HG02884 (cell line): Measurements from ENCODE around the gene AUTS2.

Experiments used
- ATAC-seq: cut with Tn5 transposase; IDR thresholded peaks from one replicate; pipeline ENCODE4 v1.9.1; 2021; ENCODE audit warnings: mild to moderate bottlenecking, moderate library complexity; ENCODE audit not compliant: unreplicated experiment

The AUTS2 gene

DNA sequence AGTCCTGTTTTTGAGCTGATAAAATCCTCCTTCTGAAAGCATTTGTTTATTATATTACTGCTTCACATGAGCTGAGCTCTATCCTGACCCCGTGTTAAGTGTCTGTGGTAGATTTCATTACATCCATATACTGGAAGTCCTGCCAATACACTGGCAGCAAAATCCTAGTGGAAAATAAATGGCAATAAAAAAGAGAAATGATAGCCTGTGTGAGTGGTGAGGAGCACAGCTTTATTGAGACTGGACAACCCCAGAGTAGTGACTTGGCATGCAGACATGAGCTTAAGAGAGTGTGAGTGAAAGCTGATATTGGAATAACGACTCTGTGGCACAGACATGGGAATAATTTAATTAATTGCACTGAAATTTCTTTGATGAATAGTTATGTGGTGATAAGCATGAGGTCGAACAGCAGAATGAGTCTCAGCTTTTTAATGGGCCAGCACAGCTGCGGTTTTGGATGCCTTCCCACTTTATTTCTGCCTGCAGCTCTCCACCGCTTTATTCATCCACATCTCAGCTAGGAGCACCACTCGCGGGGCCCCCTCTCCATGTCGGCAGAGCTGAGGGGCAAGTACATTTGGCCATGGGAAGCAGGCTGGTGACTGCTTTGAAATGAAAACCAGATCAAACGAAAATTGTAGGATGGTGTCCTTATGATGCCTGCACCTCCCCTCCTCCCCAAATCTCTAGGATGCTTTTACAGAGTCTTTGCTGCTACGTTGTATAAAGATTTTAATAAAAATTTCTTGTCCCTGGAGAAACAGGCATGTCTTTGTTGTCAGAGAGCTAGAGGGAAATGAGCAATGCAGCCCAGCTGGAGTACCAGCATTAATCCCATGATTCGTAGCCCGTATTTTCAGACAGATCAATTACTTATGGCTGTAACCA, 494.3 kb downstream of the AUTS2 start:
- ATAC-seq, result no peak

- no peak for ATAC-seq
Measured at GRCh38 chr7:70093205-70093904, 495.1 kb downstream of the AUTS2 start.

GRCh38 chr7:70094831-70095230, 496.6 kb downstream of the AUTS2 start:
- ATAC-seq, result no peak

GRCh38 chr7:70097645-70098044, 499.4 kb downstream of the AUTS2 start:
- ATAC-seq, result no peak

- ATAC-seq, result no peak
Measured at GRCh38 chr7:70098133-70098561, 499.9 kb downstream of the AUTS2 start.

- no peak for ATAC-seq
Measured at GRCh38 chr7:70098905-70099672, 500.8 kb downstream of the AUTS2 start.

DNA sequence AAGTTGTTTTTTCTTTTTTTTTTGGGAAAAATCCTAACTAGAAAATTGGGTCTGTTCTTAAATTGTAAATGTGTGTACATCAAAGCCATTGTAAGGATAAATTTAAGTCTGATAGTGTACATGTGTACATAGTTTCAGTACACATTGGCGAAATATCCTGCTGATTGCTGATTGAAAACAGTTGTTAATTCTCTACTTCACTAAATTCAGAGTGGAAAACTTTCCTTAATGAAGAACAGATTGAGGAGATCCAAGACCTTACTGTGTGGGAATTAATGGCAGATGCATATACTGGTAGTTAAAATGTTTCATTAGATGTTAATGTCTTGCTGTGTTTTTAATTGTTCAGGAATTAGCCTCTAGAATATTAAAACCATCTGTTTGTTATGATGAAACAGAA, 506.0 kb downstream of the AUTS2 start:
- ATAC-seq, result no peak

DNA sequence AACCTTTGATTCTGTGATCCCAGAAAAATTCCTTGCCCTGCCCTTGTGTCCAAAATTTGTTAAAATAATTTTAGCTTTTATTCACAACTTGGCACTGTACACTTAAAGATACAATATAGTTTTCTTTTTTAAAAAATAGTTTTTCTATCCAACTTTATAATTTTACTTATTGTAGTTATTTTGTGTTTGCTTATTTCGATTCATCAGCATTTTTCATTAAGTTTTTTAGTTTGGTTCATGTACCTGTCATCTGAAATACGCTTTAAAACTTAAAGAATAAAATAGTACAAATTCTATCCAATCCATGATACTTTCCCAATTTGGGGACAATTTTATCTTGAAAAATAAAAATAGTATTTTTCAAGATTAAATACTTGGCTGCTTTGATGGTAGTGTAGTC, 514.8 kb downstream of the AUTS2 start:
- no peak for ATAC-seq

- no peak for ATAC-seq
Measured at GRCh38 chr7:70113536-70113935, 515.3 kb downstream of the AUTS2 start.

GRCh38 chr7:70114806-70115205, 516.5 kb downstream of the AUTS2 start:
- no peak for ATAC-seq

DNA sequence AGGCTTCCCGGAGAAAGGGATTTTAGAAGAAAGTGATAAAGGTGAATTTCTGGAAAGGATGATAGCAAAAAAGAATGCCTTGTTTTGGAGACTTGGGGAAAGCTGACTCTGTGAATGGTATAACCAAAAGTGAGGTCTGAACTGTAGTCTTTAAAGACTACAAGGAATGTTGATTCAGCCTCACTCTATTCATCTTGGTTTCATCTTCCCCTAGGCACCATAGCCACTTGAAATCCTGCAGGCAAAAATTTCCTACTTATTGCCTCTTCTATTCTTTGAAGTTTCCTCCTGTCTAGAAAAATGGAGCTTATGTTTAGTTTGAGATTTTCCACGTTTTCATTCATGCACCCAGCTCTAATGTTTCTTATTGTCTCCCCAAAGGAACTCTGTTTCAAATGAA, 518.0 kb downstream of the AUTS2 start:
- no peak for ATAC-seq

DNA sequence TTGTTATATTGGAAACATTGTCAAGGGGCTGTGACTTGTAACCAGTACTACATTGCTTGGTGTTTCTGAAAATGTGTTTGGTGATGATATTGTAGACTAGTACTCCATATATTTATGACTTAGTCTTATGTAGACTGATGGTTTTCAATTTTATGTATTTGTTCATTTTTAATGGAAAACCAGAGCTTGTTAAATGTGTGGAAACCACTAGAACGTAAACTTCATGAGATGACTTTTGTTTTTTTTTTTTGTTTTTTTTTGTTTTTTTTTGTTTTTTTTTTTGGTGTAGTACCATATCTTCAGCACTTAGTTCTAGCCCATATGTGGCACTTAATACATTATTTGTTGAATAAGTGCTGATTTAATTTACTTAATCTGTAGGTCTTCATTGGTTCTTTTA, 518.6 kb downstream of the AUTS2 start:
- ATAC-seq, result no peak

DNA sequence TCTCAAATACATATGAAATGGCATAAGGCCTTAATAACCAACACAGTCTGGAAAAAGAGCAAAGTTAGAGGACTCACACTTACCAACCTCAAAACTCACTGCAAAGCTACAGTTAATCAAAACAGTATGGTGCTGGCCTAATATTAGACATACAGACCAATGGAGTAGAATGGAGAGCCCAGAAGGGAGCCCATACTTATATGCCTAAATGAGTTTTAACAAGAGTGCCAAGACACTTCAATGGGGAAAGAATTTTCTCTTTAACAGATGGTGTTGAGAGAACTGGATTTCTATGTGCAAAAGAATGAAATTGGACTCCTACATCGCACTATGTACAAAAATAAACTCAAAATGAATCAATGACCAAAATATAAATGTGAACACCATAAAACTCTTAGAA, 522.6 kb downstream of the AUTS2 start:
- ATAC-seq, result no peak

DNA sequence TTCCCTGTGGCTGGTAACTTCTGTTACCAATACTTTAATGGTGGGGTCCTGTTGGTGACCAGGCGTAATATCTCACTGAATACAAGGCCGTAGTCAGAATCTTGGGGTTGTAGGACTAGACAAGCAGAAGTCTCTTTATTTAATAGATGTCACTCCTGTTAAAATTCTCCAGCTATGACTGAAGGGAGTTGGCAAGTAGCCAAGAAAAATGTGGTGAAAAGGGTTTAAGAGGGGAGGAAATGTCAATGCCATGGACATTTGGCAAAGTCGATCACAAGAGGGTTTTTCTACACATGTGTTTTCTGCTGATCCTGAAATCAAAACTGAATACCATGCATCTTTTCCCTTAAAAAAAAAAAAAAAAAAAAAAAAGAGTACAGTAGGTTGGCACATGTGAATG, 533.5 kb downstream of the AUTS2 start:
- ATAC-seq, result no peak

GRCh38 chr7:70132226-70132851, 534.1 kb downstream of the AUTS2 start:
- ATAC-seq, result no peak

- ATAC-seq, result no peak
Measured at GRCh38 chr7:70132852-70133690, 534.8 kb downstream of the AUTS2 start.

- ATAC-seq, result no peak
Measured at GRCh38 chr7:70134029-70134770, 535.9 kb downstream of the AUTS2 start.

DNA sequence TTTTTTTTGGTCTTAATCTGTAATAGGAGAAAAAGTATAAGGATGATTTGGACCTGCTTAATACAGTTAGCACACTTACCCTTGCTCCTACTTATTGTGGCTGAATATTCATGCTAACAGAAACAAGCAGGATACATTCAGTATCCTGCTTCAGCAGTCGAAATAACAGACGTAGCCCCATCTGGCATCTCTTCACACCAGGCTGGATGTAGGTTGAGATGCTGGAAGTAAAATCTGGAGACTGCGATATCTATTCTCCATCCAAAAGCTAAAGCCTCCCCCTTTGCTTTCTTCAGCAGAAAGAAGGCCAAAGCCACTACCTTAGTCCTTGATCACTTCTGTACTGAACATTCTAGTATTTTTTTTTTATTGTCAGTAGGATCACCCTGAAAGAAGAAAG, 537.4 kb downstream of the AUTS2 start:
- ATAC-seq, result no peak

DNA sequence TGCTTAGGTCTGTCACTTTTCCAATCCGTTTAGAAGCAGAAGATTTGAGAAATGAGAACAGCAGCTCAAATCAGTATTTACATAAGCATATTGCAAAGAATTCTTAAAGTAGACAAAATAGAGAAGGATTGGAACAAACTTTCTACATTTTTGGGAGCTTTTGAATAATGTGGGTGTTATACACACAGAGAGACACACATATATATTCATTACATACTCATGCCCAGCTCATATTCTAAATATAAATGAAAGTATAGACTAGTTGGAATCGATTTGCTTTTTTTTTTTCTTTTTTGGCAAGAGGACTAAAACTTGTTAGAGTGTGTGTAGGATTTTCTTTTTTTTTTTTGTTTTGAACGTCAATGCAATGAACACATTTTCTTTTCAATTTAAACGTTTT, 538.9 kb downstream of the AUTS2 start:
- ATAC-seq, result no peak
